Vagina (tissue), 2 donors: ENCODE measurements around the gene PRKAR2B.

Source experiments
- POLR2AphosphoS5 ChIP-seq, 2 donors: sonication (generic); formaldehyde crosslinking; IDR thresholded peaks; one replicate each; pipeline ENCODE4 v1.9.0; 2017; ENCODE audit warnings: antibody characterized with exemption in 2 of 2, mild to moderate bottlenecking in 2 of 2, low read depth in 1 of 2; ENCODE audit not compliant: insufficient read depth in 1 of 2
- TF ChIP-seq, protein P1 (sequence below), 3 experiments: fragments of 450-650 bp in 2 of 3; fragments of 200-600 bp in 1 of 3; sonication (generic) in 1 of 3; IDR thresholded peaks; one replicate each; pipeline ENCODE4 v1.5.1; 2017 to 2019; ENCODE audit warnings: antibody characterized with exemption in 3 of 3, mild to moderate bottlenecking in 2 of 3, moderate library complexity in 2 of 3

DNA sequence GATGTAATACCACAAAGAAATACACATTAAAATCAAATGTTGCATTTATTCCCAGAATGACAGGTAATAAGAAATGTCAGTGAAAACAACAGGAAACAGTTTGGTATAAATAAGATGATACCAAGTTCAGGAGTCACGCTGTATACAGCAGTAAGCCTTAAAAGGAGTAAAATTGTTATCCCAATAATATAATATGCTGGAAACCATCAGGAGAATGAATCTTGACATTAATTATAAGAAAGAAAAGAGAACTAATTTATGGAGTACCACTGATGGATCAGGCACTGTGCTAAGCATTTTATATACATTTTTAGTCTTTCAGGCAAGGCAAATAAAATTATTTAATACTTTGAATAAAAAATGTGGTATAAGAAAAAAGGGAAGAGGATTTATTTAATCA is 27.6 kb downstream of the PRKAR2B start:
- TF ChIP-seq POLR2AphosphoS5 (IDR thresholded peaks at IDR 0.05; ENCODE audit: insufficient read depth in 1 of 2, low read depth in 1 of 2), result no peak
- TF ChIP-seq, protein P1, sequence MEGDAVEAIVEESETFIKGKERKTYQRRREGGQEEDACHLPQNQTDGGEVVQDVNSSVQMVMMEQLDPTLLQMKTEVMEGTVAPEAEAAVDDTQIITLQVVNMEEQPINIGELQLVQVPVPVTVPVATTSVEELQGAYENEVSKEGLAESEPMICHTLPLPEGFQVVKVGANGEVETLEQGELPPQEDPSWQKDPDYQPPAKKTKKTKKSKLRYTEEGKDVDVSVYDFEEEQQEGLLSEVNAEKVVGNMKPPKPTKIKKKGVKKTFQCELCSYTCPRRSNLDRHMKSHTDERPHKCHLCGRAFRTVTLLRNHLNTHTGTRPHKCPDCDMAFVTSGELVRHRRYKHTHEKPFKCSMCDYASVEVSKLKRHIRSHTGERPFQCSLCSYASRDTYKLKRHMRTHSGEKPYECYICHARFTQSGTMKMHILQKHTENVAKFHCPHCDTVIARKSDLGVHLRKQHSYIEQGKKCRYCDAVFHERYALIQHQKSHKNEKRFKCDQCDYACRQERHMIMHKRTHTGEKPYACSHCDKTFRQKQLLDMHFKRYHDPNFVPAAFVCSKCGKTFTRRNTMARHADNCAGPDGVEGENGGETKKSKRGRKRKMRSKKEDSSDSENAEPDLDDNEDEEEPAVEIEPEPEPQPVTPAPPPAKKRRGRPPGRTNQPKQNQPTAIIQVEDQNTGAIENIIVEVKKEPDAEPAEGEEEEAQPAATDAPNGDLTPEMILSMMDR (IDR thresholded peaks at IDR 0.05), result no peak
